K562 (cell line): ENCODE results near the gene PADI4. TPM values are rescaled to one million over a fixed set of nuclear protein-coding genes. Genes with fewer than 3 reads are reported as not detected.

ENCODE experiments used
- ARID2 ChIP-seq: fragments of 450-650 bp; IDR thresholded peaks from 2 replicates; pipeline ENCODE4 v1.6.1; 2017; ENCODE audit warnings: antibody characterized with exemption, mild to moderate bottlenecking
- BRCA1 ChIP-seq, 2 experiments: fragments of 450-650 bp in 1 of 2; sonication (generic) in 1 of 2; formaldehyde crosslinking in 1 of 2; IDR thresholded peaks; 2 replicates each; pipeline versions ENCODE4 v1.5.0 to v1.6.1; 2017 to 2020; ENCODE audit warnings: mild to moderate bottlenecking in 1 of 2, missing genetic modification reagents in 1 of 2
- CAMTA2 ChIP-seq: fragments of 250-450 bp; sonication (Bioruptor Pico); conservative IDR thresholded peaks from 2 replicates; pipeline ENCODE4 v1.5.1; 2022
- CBX8 ChIP-seq: fragments of 200-600 bp; sonication (generic); IDR thresholded peaks from 2 replicates; pipeline ENCODE4 v1.6.1; 2012; ENCODE audit warnings: borderline replicate concordance, mixed run types, low read depth, mild to moderate bottlenecking, moderate library complexity, mixed read lengths, low read length, control low read depth, inconsistent platforms; ENCODE audit not compliant: poor library complexity, severe bottlenecking; ENCODE audit errors: extremely low read depth
- E4F1 ChIP-seq: fragments of 250-450 bp; sonication (Bioruptor Pico); IDR thresholded peaks from 2 replicates; pipeline ENCODE4 v1.5.0; 2021; ENCODE audit warnings: mild to moderate bottlenecking, borderline replicate concordance
- ELF2 ChIP-seq: fragments of 250-450 bp; sonication (Bioruptor Pico); IDR thresholded peaks from 2 replicates; pipeline ENCODE4 v1.5.0; 2021; ENCODE audit warnings: mild to moderate bottlenecking
- HLTF ChIP-seq: fragments of 450-650 bp; IDR thresholded peaks from 2 replicates; pipeline ENCODE4 v1.6.1; 2016
- JUN ChIP-seq, 2 experiments: sonication (generic) in 1 of 2; formaldehyde crosslinking in 1 of 2; IDR thresholded peaks; 2 replicates each; pipeline versions ENCODE4 v1.6.1 to v1.8.0; 2012 to 2022; ENCODE audit warnings: borderline replicate concordance in 2 of 2, mild to moderate bottlenecking in 2 of 2, improper control_type of control experiment in 1 of 2, low read depth in 1 of 2, low read length in 1 of 2, missing genetic modification reagents in 1 of 2
- LARP7 ChIP-seq: fragments of 450-650 bp; IDR thresholded peaks from 2 replicates; pipeline ENCODE4 v1.6.1; 2016
- NR2C2 ChIP-seq, 2 experiments: fragments of 200-800 bp in 1 of 2; sonication (Bioruptor generic) in 1 of 2; sonication (generic) in 1 of 2; formaldehyde crosslinking in 1 of 2; IDR thresholded peaks; 2 replicates each; pipeline versions ENCODE4 v1.6.1 to v1.8.0; 2016 to 2022; ENCODE audit warnings: mild to moderate bottlenecking in 1 of 2, missing compliant biosample characterization in 1 of 2, missing genetic modification characterization in 1 of 2, missing genetic modification reagents in 1 of 2
- PRMT5 ChIP-seq: sonication (generic); formaldehyde crosslinking; IDR thresholded peaks from 2 replicates; pipeline ENCODE4 v1.5.0; 2020; ENCODE audit warnings: missing genetic modification reagents
- RB1 ChIP-seq: fragments of 450-650 bp; IDR thresholded peaks from 2 replicates; pipeline ENCODE4 v1.6.1; 2017; ENCODE audit warnings: low read depth, mild to moderate bottlenecking
- RBM14 ChIP-seq: fragments of 200-400 bp; formaldehyde crosslinking; IDR thresholded peaks from 2 replicates; pipeline ENCODE4 v1.6.1; 2018; ENCODE audit warnings: low read depth, mild to moderate bottlenecking, low read length, moderate library complexity, borderline replicate concordance; ENCODE audit not compliant: insufficient read depth
- SMARCE1 ChIP-seq: fragments of 450-650 bp; IDR thresholded peaks from 2 replicates; pipeline ENCODE4 v1.7.1; 2016; ENCODE audit warnings: mild to moderate bottlenecking
- ZC3H11A ChIP-seq: IDR thresholded peaks from 2 replicates; pipeline ENCODE4 v1.6.1; 2012; ENCODE audit warnings: low read depth, low read length, improper control_type of control experiment
- ZNF778 ChIP-seq: fragments of 450-650 bp; formaldehyde crosslinking; IDR thresholded peaks from 2 replicates; pipeline ENCODE4 v1.4.0; 2020; ENCODE audit warnings: mild to moderate bottlenecking, moderate library complexity
- polyA plus RNA-seq, 8 experiments: library from polyadenylated mRNA; depleted of rRNA in 4 of 8; stranded (reverse) in 5 of 8; unstranded in 3 of 8; fragments of >200 nt; fragmentation: Nextera tagmentation in 2 of 8; fragmentation: Illumina TruSeq in 1 of 8; extraction: Ambion mirVana in 2 of 8; extraction: Trizol in 1 of 8; gene quantifications; 2 replicates each; pipeline versions ENCODE4 v1.2.1 to v1.2.3, GENCODE V29; 2011 to 2014; ENCODE audit warnings: inconsistent platforms in 1 of 8, missing spikeins in 1 of 8
- total RNA-seq, 7 experiments: library from RNA; depleted of rRNA in 6 of 7; stranded (reverse); fragments of >200 nt in 6 of 7; fragmentation: Illumina TruSeq in 2 of 7; extraction: Trizol in 2 of 7; gene quantifications; 2 replicates each; pipeline versions ENCODE4 v1.2.1 to v1.2.3, GENCODE V29; 2011 to 2021; ENCODE audit warnings: low replicate concordance in 1 of 7
- TF ChIP-seq, protein P1 (sequence below): fragments of 250-450 bp; sonication (Bioruptor Pico); IDR thresholded peaks from 2 replicates; pipeline ENCODE4 v1.4.0; 2020; ENCODE audit warnings: mild to moderate bottlenecking, moderate library complexity

Gene PADI4
- total and polyA plus RNA-seq, 9 of the 15 experiments (the other 6 are each of a cell fraction or from before 2014, with no cell fraction given) = 0.22 to 0.33 TPM; not detected in 7

- TF ChIP-seq RBM14 = no peak
- TF ChIP-seq CBX8 = no peak
- peak; percentile 73; the same call in 1 of the 2 replicates for TF ChIP-seq SMARCE1
- TF ChIP-seq ARID2 = no peak
- TF ChIP-seq NR2C2 (CRISPR knock-in tag; IDR thresholded peaks at IDR 0.05) = no peak
- TF ChIP-seq NR2C2 (tag; IDR thresholded peaks at IDR 0.05) = peak; percentile 74; the same call in 1 of the 2 replicates
- TF ChIP-seq ZC3H11A = no peak
- 0 out of 2 replicates have a peak, but pooled peaks have one; percentile 18 for TF ChIP-seq ELF2 (CRISPR knock-in tag)
- TF ChIP-seq, protein P1, sequence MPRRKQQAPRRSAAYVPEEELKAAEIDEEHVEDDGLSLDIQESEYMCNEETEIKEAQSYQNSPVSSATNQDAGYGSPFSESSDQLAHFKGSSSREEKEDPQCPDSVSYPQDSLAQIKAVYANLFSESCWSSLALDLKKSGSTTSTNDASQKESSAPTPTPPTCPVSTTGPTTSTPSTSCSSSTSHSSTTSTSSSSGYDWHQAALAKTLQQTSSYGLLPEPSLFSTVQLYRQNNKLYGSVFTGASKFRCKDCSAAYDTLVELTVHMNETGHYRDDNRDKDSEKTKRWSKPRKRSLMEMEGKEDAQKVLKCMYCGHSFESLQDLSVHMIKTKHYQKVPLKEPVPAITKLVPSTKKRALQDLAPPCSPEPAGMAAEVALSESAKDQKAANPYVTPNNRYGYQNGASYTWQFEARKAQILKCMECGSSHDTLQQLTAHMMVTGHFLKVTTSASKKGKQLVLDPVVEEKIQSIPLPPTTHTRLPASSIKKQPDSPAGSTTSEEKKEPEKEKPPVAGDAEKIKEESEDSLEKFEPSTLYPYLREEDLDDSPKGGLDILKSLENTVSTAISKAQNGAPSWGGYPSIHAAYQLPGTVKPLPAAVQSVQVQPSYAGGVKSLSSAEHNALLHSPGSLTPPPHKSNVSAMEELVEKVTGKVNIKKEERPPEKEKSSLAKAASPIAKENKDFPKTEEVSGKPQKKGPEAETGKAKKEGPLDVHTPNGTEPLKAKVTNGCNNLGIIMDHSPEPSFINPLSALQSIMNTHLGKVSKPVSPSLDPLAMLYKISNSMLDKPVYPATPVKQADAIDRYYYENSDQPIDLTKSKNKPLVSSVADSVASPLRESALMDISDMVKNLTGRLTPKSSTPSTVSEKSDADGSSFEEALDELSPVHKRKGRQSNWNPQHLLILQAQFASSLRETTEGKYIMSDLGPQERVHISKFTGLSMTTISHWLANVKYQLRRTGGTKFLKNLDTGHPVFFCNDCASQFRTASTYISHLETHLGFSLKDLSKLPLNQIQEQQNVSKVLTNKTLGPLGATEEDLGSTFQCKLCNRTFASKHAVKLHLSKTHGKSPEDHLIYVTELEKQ (CRISPR knock-in tag) = peak; percentile 92
- no peak for TF ChIP-seq RB1
- TF ChIP-seq BRCA1 (IDR thresholded peaks at IDR 0.05) = no peak
- no peak for TF ChIP-seq BRCA1 (CRISPR knock-in tag; IDR thresholded peaks at IDR 0.05)
- TF ChIP-seq HLTF = no peak
- no peak for TF ChIP-seq CAMTA2 (CRISPR knock-in tag)
- TF ChIP-seq PRMT5 (CRISPR knock-in tag) = no peak
- no peak for TF ChIP-seq LARP7
- TF ChIP-seq E4F1 (CRISPR knock-in tag) = no peak
- no peak for TF ChIP-seq JUN (IDR thresholded peaks at IDR 0.05; ENCODE audit: borderline replicate concordance, low read depth, low read length)
- no peak for TF ChIP-seq JUN (CRISPR knock-in tag; IDR thresholded peaks at IDR 0.05; ENCODE audit: borderline replicate concordance)
- no peak for TF ChIP-seq ZNF778 (CRISPR knock-in tag)
Measured at GRCh38 chr1:17360272-17360956, 52.4 kb downstream of the PADI4 start (continued).
